DOHH2 (cell line): Measurements from ENCODE around the gene ANXA1.

Experiments
- H3F3A ChIP-seq: fragments of 200-600 bp; sonication (generic), shearing (Covaris generic); 2 replicates; pipeline ENCODE4 v1.6.0; 2016; ENCODE audit warnings: antibody characterized with exemption, mild to moderate bottlenecking; ENCODE audit not compliant: control insufficient read depth, insufficient read depth
- H3K27ac ChIP-seq: fragments of 200-600 bp; sonication (generic); 2 replicates; pipeline ENCODE4 v1.5.1; 2014; ENCODE audit warnings: low read depth, mild to moderate bottlenecking, low read length, moderate library complexity
- H3K27me3 ChIP-seq: fragments of 200-600 bp; sonication (generic); 2 replicates; pipeline ENCODE4 v1.6.1; 2014; ENCODE audit warnings: mild to moderate bottlenecking, low read length, mixed read lengths; ENCODE audit not compliant: control insufficient read depth
- H3K36me3 ChIP-seq: fragments of 200-600 bp; sonication (generic); 2 replicates; pipeline ENCODE4 v1.6.1; 2014; ENCODE audit warnings: mild to moderate bottlenecking, low read length, moderate library complexity, mixed read lengths; ENCODE audit not compliant: control insufficient read depth
- H3K4me1 ChIP-seq: fragments of 200-600 bp; sonication (generic); 2 replicates; pipeline ENCODE4 v1.6.1; 2014; ENCODE audit warnings: mild to moderate bottlenecking, low read length, mixed read lengths; ENCODE audit not compliant: control insufficient read depth
- H3K4me2 ChIP-seq: fragments of 200-600 bp; sonication (generic); 2 replicates; pipeline ENCODE4 v1.6.0; 2014; ENCODE audit warnings: mild to moderate bottlenecking, low read length, moderate library complexity
- H3K4me3 ChIP-seq: fragments of 200-600 bp; sonication (generic); 2 replicates; pipeline ENCODE4 v1.5.1; 2014; ENCODE audit warnings: mild to moderate bottlenecking, low read length, mixed read lengths
- H3K79me2 ChIP-seq: fragments of 200-600 bp; sonication (generic); 2 replicates; pipeline ENCODE4 v1.6.1; 2014; ENCODE audit warnings: mild to moderate bottlenecking, low read length, mixed read lengths; ENCODE audit not compliant: control insufficient read depth
- H3K9me2 ChIP-seq: fragments of 200-600 bp; sonication (generic); replicated peaks from 2 replicates; pipeline ENCODE4 v1.6.1; 2014; ENCODE audit warnings: mild to moderate bottlenecking, low read length, mixed read lengths; ENCODE audit not compliant: control insufficient read depth
- H3K9me3 ChIP-seq: fragments of 200-600 bp; sonication (generic); 2 replicates; pipeline ENCODE4 v1.6.1; 2014; ENCODE audit warnings: antibody characterized with exemption, low read length, mixed read lengths; ENCODE audit not compliant: control insufficient read depth, insufficient read depth
- H4K20me1 ChIP-seq: fragments of 200-600 bp; sonication (generic); 2 replicates; pipeline ENCODE4 v1.6.0; 2014; ENCODE audit warnings: low read depth, mild to moderate bottlenecking, antibody characterized with exemption, low read length, moderate library complexity; ENCODE audit not compliant: control insufficient read depth, insufficient read depth
- CTCF ChIP-seq: fragments of 200-600 bp; sonication (generic); IDR thresholded peaks from one replicate; pipeline ENCODE4 v1.5.1; 2014; ENCODE audit warnings: antibody characterized with exemption, mild to moderate bottlenecking, low read depth, low read length; ENCODE audit not compliant: poor library complexity, severe bottlenecking
- EZH2phosphoT487 ChIP-seq: fragments of 200-600 bp; sonication (generic); IDR thresholded peaks from 2 replicates; pipeline ENCODE4 v1.6.1; 2017; ENCODE audit warnings: borderline replicate concordance, mild to moderate bottlenecking, antibody characterized with exemption, low read length, moderate library complexity, mixed read lengths

ANXA1 gene

GRCh38 chr9:73200694-73201452 lies 49.2 kb downstream of the ANXA1 start:
- Histone ChIP-seq H3K4me3 (no peak overlapping the region), H3K4me1 (no peaks in the 10 kb centered on the region), H3K27ac (no peak overlapping the region), H3K36me3 (no peaks in the 10 kb centered on the region), H3K4me2 (no peak overlapping the region), H3K9me3 (no peaks in the 10 kb centered on the region), H4K20me1 (no peaks in the 10 kb centered on the region), H3F3A (no peaks in the 10 kb centered on the region), H3K27me3 (peaks cover 2% of the 10 kb centered on the region; the same call in 1 of the 2 replicates), H3K79me2 (no peaks in the 10 kb centered on the region), H3K9me2 (no peaks in the 10 kb centered on the region)
- TF ChIP-seq CTCF (peak; percentile 52), EZH2phosphoT487 (no peak)

DNA sequence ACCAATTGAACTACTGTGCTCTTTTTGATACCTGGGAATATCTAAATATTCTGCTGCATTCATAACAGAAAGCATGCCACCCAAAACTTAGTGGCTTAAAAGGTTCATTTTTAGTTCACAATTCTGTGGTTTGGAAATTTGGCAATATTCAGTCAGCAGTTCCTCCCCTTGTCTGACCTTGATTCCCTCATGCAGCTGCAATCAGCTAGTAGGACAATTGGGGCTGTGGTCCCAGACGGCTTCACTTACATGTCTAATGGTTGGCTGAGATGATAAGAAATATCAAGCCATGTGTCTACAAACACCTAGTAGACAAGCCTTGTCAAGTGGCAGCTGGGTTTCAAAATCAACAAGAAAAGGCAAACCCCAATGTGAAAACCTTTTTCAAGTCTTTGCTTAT lies 51.3 kb downstream of the ANXA1 start:
- no peak overlapping the region for H3K27ac ChIP-seq
- no peaks in the 10 kb centered on the region for H3K36me3 ChIP-seq
- no peak overlapping the region for H3K4me3 ChIP-seq
- H3K27me3 ChIP-seq = peaks cover 2% of the 10 kb centered on the region; the same call in 1 of the 2 replicates
- no peaks in the 10 kb centered on the region for H3K79me2 ChIP-seq
- H3K4me1 ChIP-seq = no peaks in the 10 kb centered on the region
- H3K4me2 ChIP-seq = no peak overlapping the region
- no peaks in the 10 kb centered on the region for H3K9me2 ChIP-seq
- H3F3A ChIP-seq = no peaks in the 10 kb centered on the region
- no peaks in the 10 kb centered on the region for H3K9me3 ChIP-seq
- no peaks in the 10 kb centered on the region for H4K20me1 ChIP-seq
- TF ChIP-seq EZH2phosphoT487 (no peak), CTCF (no peak)

GRCh38 chr9:73204936-73205335 lies 53.3 kb downstream of the ANXA1 start:
- Histone ChIP-seq H3K9me2 (no peaks in the 10 kb centered on the region), H3K36me3 (no peaks in the 10 kb centered on the region), H3K79me2 (no peaks in the 10 kb centered on the region), H3F3A (no peaks in the 10 kb centered on the region), H3K4me2 (no peak overlapping the region), H3K4me1 (no peaks in the 10 kb centered on the region), H4K20me1 (no peaks in the 10 kb centered on the region), H3K9me3 (no peaks in the 10 kb centered on the region), H3K4me3 (no peak overlapping the region), H3K27ac (no peak overlapping the region), H3K27me3 (peaks cover 2% of the 10 kb centered on the region; the same call in 1 of the 2 replicates)
- no peak for TF ChIP-seq CTCF
- no peak for TF ChIP-seq EZH2phosphoT487
